ENCODE measurements around the gene CABLES1. TPM values are rescaled to one million over a fixed set of nuclear protein-coding genes. Genes with fewer than 3 reads are reported as not detected.

The CABLES1 gene
- total and polyA plus RNA-seq, 4 donors: 9.9 to 25.7 (median 11.4) TPM

DNA sequence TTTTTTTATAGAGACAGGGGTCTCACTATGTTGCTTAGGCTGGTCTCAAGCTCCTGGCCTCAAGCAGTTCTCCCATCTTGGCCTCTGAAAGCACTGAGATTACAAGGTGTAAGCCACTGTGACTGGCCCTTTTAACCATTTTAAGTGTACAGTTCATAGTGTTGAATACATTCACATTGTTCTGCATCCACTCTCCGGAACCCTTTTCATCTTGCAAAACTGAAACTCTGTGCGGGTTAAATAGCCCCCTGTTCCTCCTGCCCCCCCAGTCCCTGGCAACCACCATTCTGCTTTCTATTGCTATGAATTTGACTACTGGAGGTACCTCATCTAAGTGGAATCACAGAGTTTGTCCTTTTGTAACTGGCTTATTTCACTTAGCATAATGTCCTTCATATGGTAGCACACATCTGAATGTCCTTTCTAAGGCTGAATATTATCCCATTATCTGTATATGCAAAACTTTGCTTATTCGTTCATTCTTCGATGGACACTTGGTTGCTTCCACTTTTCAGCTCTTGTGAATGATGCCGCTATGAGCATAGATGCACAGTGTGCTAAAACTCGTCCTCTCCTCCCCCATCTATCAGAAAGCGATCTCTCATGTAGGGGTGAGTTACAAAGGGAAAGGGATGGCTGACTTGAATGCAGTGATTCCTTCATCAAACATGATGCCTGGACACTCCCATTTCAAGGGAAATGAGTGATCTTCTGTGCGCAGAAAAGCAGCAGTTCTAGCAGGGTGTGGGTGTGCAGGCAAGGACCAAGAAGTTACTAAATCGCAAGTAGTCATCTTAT, 30.2 kb downstream of the CABLES1 start:
- no peak for DNase-seq
- ATAC-seq (ENCODE audit: low FRiP score): no peak
- no peaks in the 10 kb centered on the region for H3K9me3 ChIP-seq (ENCODE audit: control insufficient read depth, low read length)
- intact Hi-C loops (cut with DNase I): no loop called here
- H3K36me3 ChIP-seq (ENCODE audit: control insufficient read depth in 1 of 2, insufficient read depth in 2 of 2, low read length in 1 of 2): peaks cover 0 to 3% of the 10 kb centered on the region in 2 donors
- H3K27ac ChIP-seq (ENCODE audit: low read depth in 1 of 2, low read length in 2 of 2): no peak overlapping the region
- WGBS, 2 donors: 96 to 97% methylated on average over 9 of the region's 9 CpGs
- no peak overlapping the region for H3K4me3 ChIP-seq (ENCODE audit: low read length in 2 of 2)
- no peaks in the 10 kb centered on the region for H3K4me1 ChIP-seq (ENCODE audit: control insufficient read depth in 1 of 2, insufficient read depth in 2 of 2, low read length in 2 of 2)
- H3K27me3 ChIP-seq (ENCODE audit: control insufficient read depth in 1 of 2, insufficient read depth in 2 of 2, low read length in 1 of 2): no peaks in the 10 kb centered on the region

DNA sequence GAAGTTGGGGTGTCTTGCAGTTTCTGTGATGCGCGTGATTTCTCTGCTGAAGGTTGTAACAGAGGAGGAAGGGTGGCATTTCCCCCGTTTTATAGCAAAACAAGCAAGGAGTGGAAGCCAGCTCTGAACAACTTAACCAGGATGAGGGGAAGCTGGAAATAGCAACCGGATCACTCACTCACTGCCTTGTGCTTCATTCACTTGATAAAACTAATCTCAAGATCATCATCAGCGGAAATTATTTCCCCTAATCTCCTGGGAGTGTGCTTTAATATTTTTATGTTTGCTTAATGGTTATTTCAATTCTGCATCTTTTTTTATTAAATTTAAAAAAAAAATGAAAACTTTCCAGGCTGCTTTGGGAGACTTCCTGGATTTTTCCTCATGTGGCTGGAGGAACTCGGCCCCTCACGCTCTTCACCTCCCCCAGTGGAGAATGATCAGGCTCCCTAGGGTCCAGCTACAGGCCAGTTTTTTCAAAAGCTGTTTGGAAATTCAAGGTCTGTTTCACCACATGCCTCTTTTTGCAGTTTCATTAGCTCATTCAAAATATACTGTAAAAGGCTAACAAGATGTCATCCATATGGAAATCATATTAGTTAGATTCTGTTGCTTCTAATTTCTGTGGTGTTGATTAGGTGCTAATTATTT, 31.7 kb downstream of the CABLES1 start:
- Histone ChIP-seq H3K9me3 (ENCODE audit: control insufficient read depth, low read length) (no peaks in the 10 kb centered on the region), H3K27ac (ENCODE audit: low read depth in 1 of 2, low read length in 2 of 2) (no peak overlapping the region), H3K27me3 (ENCODE audit: control insufficient read depth in 1 of 2, insufficient read depth in 2 of 2, low read length in 1 of 2) (no peaks in the 10 kb centered on the region), H3K4me1 (ENCODE audit: control insufficient read depth in 1 of 2, insufficient read depth in 2 of 2, low read length in 2 of 2) (no peaks in the 10 kb centered on the region), H3K36me3 (ENCODE audit: control insufficient read depth in 1 of 2, insufficient read depth in 2 of 2, low read length in 1 of 2) (peaks cover 0 to 3% of the 10 kb centered on the region in 2 donors), H3K4me3 (ENCODE audit: low read length in 2 of 2) (no peak overlapping the region)
- intact Hi-C loops (cut with DNase I): no loop called here
- no peak for DNase-seq
- no peak for ATAC-seq (ENCODE audit: low FRiP score)
- WGBS, 2 donors: 22 to 27% methylated on average over 7 of the region's 7 CpGs

DNA sequence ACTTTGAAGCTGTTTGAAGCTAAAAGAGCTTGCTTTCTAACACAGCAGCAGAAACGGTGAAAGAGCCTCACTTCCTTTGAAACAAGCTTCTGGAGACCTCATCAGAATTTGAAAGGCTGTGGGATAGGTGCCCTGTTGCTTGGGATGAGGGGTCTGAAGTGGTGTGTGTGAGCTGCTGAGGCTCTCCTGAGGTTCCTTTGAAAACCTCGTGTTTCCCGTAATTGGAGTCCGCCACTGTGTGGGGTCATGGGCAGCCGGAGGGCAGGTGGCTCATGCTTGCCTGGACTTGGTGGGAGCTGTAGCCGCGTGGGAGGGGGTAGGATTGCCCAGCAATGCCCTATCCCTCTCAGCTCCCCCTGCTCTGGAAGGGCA, 34.4 kb downstream of the CABLES1 start:
- 74 to 76% methylated on average over 7 of the region's 7 CpGs for WGBS, 2 donors
- Histone ChIP-seq H3K9me3 (ENCODE audit: control insufficient read depth, low read length) (no peaks in the 10 kb centered on the region), H3K27me3 (ENCODE audit: control insufficient read depth in 1 of 2, insufficient read depth in 2 of 2, low read length in 1 of 2) (no peaks in the 10 kb centered on the region), H3K36me3 (ENCODE audit: control insufficient read depth in 1 of 2, insufficient read depth in 2 of 2, low read length in 1 of 2) (peaks cover 0 to 3% of the 10 kb centered on the region in 2 donors), H3K4me1 (ENCODE audit: control insufficient read depth in 1 of 2, insufficient read depth in 2 of 2, low read length in 2 of 2) (no peaks in the 10 kb centered on the region), H3K27ac (ENCODE audit: low read depth in 1 of 2, low read length in 2 of 2) (no peak overlapping the region), H3K4me3 (ENCODE audit: low read length in 2 of 2) (no peak overlapping the region)
- intact Hi-C loops (cut with DNase I): no loop called here
- no peak for DNase-seq
- ATAC-seq (ENCODE audit: low FRiP score): no peak

DNA sequence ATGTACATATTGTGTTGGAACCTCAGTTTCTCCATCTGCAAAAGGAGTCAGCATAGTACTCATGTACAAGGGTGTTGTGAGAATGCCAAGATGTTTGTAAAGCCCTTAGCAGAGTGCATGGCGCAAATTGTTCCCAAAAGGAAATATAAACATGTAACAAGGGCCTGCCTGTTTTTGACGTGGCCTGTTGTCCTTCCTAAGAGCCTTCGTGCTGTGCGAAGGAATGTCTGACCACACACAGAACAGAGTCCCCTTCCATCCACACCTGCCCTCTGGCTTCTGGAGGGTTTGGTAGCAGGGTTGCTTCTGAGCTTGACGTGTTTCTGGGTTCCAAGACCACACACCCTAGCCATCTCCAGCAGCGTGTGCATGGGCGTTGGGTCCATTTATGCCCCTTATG, 34.9 kb downstream of the CABLES1 start:
- H3K27me3 ChIP-seq (ENCODE audit: control insufficient read depth in 1 of 2, insufficient read depth in 2 of 2, low read length in 1 of 2): no peaks in the 10 kb centered on the region
- no peaks in the 10 kb centered on the region for H3K4me1 ChIP-seq (ENCODE audit: control insufficient read depth in 1 of 2, insufficient read depth in 2 of 2, low read length in 2 of 2)
- no peak overlapping the region for H3K27ac ChIP-seq (ENCODE audit: low read depth in 1 of 2, low read length in 2 of 2)
- no peak overlapping the region for H3K4me3 ChIP-seq (ENCODE audit: low read length in 2 of 2)
- 93 to 97% methylated on average over 7 of the region's 7 CpGs for WGBS, 2 donors
- intact Hi-C loops (cut with DNase I): no loop called here
- peaks cover 0 to 3% of the 10 kb centered on the region in 2 donors for H3K36me3 ChIP-seq (ENCODE audit: control insufficient read depth in 1 of 2, insufficient read depth in 2 of 2, low read length in 1 of 2)
- ATAC-seq (ENCODE audit: low FRiP score): no peak
- DNase-seq: no peak
- no peaks in the 10 kb centered on the region for H3K9me3 ChIP-seq (ENCODE audit: control insufficient read depth, low read length)

DNA sequence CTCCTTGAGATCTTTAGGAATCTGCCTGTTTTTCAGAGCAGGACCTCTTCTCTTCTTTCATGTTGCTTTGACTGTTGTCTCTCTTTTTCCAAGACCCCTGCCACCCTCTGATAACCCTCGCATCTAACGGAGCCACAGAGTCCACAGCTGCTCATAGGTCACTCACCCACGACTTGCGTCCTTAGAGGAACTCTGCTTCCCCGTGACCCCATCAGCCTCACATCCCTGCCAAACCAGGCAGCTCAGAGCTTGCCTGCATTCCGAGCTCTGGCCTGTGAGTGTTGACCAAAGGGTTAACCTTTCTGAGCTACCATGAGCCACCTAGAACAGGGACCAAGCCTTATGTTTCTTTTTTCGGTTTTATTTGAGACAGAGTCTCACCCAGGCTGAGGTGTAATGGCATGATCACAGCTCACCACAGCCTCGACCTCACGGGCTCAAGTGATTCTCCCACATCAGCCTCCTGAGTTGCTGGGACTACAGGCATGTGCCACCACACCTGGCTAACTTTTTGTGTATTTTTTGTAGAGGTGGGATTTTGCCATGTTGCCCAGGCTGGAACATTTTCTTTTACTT, 36.4 kb downstream of the CABLES1 start:
- H3K9me3 ChIP-seq (ENCODE audit: control insufficient read depth, low read length): no peaks in the 10 kb centered on the region
- no peaks in the 10 kb centered on the region for H3K27me3 ChIP-seq (ENCODE audit: control insufficient read depth in 1 of 2, insufficient read depth in 2 of 2, low read length in 1 of 2)
- 87 to 90% methylated on average over 9 of the region's 9 CpGs for WGBS, 2 donors
- DNase-seq (no peak), ATAC-seq (ENCODE audit: low FRiP score) (no peak)
- H3K4me1 ChIP-seq (ENCODE audit: control insufficient read depth in 1 of 2, insufficient read depth in 2 of 2, low read length in 2 of 2): no peaks in the 10 kb centered on the region
- no peak overlapping the region for H3K4me3 ChIP-seq (ENCODE audit: low read length in 2 of 2)
- peaks cover 0 to 3% of the 10 kb centered on the region in 2 donors for H3K36me3 ChIP-seq (ENCODE audit: control insufficient read depth in 1 of 2, insufficient read depth in 2 of 2, low read length in 1 of 2)
- no peak overlapping the region for H3K27ac ChIP-seq (ENCODE audit: low read depth in 1 of 2, low read length in 2 of 2)
- intact Hi-C loops (cut with DNase I): no loop called here

DNA sequence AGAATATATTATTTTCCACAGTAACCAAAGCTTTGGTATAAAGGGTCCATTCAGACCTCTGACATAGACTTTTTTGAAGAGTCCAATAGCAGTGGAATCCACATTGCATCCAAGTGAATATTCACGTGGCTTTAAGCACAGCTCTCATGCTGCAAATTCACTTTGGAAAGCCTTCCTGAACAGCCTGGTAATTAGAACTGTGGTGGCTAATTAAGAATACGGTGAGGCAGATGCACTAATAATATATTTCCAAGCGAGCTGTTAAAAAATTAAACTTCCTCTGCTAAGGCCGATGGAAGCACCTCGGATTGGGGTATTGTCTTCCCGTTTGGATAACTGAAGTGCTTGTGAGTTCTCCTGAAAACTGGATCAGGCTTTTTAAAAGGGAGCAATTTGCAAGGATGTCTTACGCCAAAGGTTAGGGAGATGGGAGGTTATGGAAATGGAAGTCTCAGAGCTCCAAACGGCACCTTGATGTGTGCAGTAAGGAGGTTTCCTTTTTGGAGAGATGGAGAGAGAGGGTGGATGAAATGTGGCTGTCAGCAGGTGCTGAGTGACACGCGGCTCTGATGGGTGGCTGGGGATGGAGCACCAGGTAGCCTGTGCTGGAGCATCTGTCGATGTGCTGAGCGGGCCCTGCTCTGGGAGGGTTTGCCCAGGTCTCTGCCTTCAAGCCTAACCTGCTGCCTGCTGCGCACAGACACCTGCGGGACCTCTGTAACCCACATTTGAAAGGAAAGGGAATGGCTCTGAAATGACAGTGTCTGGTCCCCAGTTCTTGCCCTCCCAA, 37.5 kb downstream of the CABLES1 start:
- ATAC-seq (ENCODE audit: low FRiP score) (no peak), DNase-seq (no peak)
- peaks cover 0 to 3% of the 10 kb centered on the region in 2 donors for H3K36me3 ChIP-seq (ENCODE audit: control insufficient read depth in 1 of 2, insufficient read depth in 2 of 2, low read length in 1 of 2)
- WGBS, 2 donors: 91 to 92% methylated on average over 14 of the region's 14 CpGs
- H3K4me3 ChIP-seq (ENCODE audit: low read length in 2 of 2): no peak overlapping the region
- intact Hi-C loops (cut with DNase I): no loop called here
- H3K27me3 ChIP-seq (ENCODE audit: control insufficient read depth in 1 of 2, insufficient read depth in 2 of 2, low read length in 1 of 2): no peaks in the 10 kb centered on the region
- no peak overlapping the region for H3K27ac ChIP-seq (ENCODE audit: low read depth in 1 of 2, low read length in 2 of 2)
- no peaks in the 10 kb centered on the region for H3K4me1 ChIP-seq (ENCODE audit: control insufficient read depth in 1 of 2, insufficient read depth in 2 of 2, low read length in 2 of 2)
- no peaks in the 10 kb centered on the region for H3K9me3 ChIP-seq (ENCODE audit: control insufficient read depth, low read length)

DNA sequence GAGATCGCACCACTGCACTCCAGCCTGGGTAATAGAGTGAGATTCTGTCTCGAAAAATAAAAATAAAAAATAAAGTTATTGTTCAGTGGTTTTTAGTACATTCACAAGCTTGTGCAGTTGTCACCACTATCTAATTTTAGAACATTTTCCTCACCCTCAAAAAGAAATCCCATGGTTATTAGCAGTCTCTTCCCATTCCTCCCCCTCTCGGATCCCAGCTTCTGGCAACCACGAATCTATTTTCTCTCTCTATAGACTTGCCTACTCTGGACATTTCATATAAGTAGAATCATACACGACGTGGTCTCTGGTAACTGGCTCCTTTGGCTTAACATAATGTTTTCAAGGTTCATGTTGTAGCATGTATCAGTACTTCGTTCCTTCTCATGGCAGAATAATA, 38.6 kb downstream of the CABLES1 start:
- DNase-seq (no peak), ATAC-seq (ENCODE audit: low FRiP score) (no peak)
- Histone ChIP-seq H3K36me3 (ENCODE audit: control insufficient read depth in 1 of 2, insufficient read depth in 2 of 2, low read length in 1 of 2) (peaks cover 0 to 3% of the 10 kb centered on the region in 2 donors), H3K4me3 (ENCODE audit: low read length in 2 of 2) (no peak overlapping the region), H3K27me3 (ENCODE audit: control insufficient read depth in 1 of 2, insufficient read depth in 2 of 2, low read length in 1 of 2) (no peaks in the 10 kb centered on the region), H3K4me1 (ENCODE audit: control insufficient read depth in 1 of 2, insufficient read depth in 2 of 2, low read length in 2 of 2) (no peaks in the 10 kb centered on the region), H3K9me3 (ENCODE audit: control insufficient read depth, low read length) (no peaks in the 10 kb centered on the region), H3K27ac (ENCODE audit: low read depth in 1 of 2, low read length in 2 of 2) (no peak overlapping the region)
- intact Hi-C loops (cut with DNase I): no loop called here
- WGBS, 2 donors: 49 to 52% methylated on average over 7 of the region's 7 CpGs

DNA sequence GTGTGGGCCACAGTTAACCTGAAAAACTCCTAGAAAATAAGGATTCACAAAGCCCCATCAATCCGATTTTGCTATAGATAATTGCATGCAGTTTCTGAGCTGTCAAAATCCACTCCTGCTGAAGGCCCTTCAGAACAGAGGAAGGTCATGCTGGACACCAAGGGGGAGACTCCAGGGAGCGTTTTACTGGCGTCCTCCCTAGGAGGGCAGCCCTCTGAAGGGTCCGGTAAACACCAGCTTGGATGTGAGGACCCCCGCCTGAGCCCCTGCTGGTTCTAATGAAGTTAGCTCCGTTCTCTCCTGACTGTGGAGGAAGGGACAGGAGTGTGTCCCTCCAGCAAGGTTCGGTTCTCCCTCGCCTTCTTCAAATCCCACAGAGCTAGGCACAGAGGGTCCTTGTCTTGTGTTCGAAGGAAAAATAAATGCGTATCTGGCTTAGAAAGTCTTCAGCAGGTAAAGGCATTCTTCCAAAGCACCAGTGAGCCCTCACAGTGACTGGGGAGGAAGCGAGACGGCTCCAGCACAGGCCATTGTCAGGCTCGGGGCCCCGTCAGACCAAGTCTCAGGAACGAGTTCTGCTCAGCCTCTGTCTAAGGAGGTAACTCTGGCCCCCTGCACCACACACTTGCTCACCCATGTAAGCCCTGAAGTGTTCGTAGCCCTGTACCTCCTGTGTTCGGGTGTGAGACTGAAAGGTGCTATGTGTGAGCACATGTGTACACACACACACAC, 41.6 kb downstream of the CABLES1 start:
- no peak overlapping the region for H3K27ac ChIP-seq (ENCODE audit: low read depth in 1 of 2, low read length in 2 of 2)
- WGBS, 2 donors: 93% methylated on average over 17 of the region's 17 CpGs
- intact Hi-C loops (cut with DNase I): no loop called here
- no peaks in the 10 kb centered on the region for H3K9me3 ChIP-seq (ENCODE audit: control insufficient read depth, low read length)
- no peaks in the 10 kb centered on the region for H3K27me3 ChIP-seq (ENCODE audit: control insufficient read depth in 1 of 2, insufficient read depth in 2 of 2, low read length in 1 of 2)
- H3K4me1 ChIP-seq (ENCODE audit: control insufficient read depth in 1 of 2, insufficient read depth in 2 of 2, low read length in 2 of 2): no peaks in the 10 kb centered on the region
- H3K36me3 ChIP-seq (ENCODE audit: control insufficient read depth in 1 of 2, insufficient read depth in 2 of 2, low read length in 1 of 2): no peaks in the 10 kb centered on the region
- no peak for DNase-seq
- H3K4me3 ChIP-seq (ENCODE audit: low read length in 2 of 2): no peak overlapping the region
- ATAC-seq (ENCODE audit: low FRiP score): no peak
